ENCODE measurements around the gene WNT4. TPM values are rescaled to one million over a fixed set of nuclear protein-coding genes. Genes with fewer than 3 reads are reported as not detected.
A peak's percentile ranks its signal among the peaks of the same experiment; 100 is the strongest.

WNT4 gene
- total RNA-seq, 1 experiment from 2014 or later: 0.92 TPM

DNA sequence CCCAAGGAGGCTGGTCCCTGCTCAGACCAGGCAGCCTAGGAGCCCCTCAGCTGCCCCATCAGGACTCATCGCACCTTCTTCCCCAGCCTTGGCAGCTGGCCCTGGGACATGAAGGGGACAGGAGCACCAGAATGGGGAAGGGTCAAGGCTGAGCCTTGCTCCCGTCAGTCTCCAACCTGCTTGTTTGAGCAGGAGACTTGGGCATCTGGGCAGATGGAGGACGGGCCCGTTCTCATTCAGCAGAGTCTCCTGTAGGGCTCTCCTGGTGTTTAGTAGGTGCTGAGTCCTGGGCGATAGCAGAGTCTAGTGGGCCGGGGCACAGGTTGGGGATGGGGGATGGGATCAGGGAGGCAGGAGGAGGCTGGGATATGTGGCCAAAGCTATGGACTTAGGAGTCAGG lies 47.4 kb upstream of the WNT4 start:
- intact Hi-C loops (cut with micrococcal nuclease; ENCODE audit: unreplicated experiment) (no loop called here), in situ Hi-C loops (cut with HindIII; ENCODE audit: low pct_unique_long_range_greater_than_20kb, low sequenced_read_pairs) (no loop called here)
- CTCF ChIA-PET: no interaction called here
- no peak overlapping the region for H3K27ac ChIP-seq (ENCODE audit: low read length)
- H3K9me3 ChIP-seq (ENCODE audit: control insufficient read depth, insufficient read depth, low read depth, low read length): no peaks in the 10 kb centered on the region
- DNase-seq (ENCODE audit: low read depth, low spot score) (no peak), ATAC-seq (no peak)
- no peaks in the 10 kb centered on the region for H3K36me3 ChIP-seq (ENCODE audit: control insufficient read depth, insufficient read depth, low read length)
- no peaks in the 10 kb centered on the region for H3K4me1 ChIP-seq (ENCODE audit: control insufficient read depth, insufficient read depth, low read length)
- BruUV-seq (replicated peaks): no TSS peak
- POLR2A ChIA-PET: no interaction called here
- H3K4me3 ChIP-seq (ENCODE audit: low read depth in 2 of 2, low read length in 2 of 2): no peak overlapping the region
- no peaks in the 10 kb centered on the region for H3K27me3 ChIP-seq (ENCODE audit: control insufficient read depth, insufficient read depth, low read length)
- TF ChIP-seq SIN3A (IDR thresholded peaks at IDR 0.05; ENCODE audit: borderline replicate concordance, insufficient read depth, low read depth, low read length) (no peak), POLR2AphosphoS5 (IDR thresholded peaks at IDR 0.05; ENCODE audit: low read depth, low read length) (no peak), TCF7L2 (IDR thresholded peaks at IDR 0.05; ENCODE audit: low read depth, low read length) (no peak)
- TF ChIP-seq, protein P1, sequence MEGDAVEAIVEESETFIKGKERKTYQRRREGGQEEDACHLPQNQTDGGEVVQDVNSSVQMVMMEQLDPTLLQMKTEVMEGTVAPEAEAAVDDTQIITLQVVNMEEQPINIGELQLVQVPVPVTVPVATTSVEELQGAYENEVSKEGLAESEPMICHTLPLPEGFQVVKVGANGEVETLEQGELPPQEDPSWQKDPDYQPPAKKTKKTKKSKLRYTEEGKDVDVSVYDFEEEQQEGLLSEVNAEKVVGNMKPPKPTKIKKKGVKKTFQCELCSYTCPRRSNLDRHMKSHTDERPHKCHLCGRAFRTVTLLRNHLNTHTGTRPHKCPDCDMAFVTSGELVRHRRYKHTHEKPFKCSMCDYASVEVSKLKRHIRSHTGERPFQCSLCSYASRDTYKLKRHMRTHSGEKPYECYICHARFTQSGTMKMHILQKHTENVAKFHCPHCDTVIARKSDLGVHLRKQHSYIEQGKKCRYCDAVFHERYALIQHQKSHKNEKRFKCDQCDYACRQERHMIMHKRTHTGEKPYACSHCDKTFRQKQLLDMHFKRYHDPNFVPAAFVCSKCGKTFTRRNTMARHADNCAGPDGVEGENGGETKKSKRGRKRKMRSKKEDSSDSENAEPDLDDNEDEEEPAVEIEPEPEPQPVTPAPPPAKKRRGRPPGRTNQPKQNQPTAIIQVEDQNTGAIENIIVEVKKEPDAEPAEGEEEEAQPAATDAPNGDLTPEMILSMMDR (IDR thresholded peaks at IDR 0.05): no peak
- TF ChIP-seq, protein P2, sequence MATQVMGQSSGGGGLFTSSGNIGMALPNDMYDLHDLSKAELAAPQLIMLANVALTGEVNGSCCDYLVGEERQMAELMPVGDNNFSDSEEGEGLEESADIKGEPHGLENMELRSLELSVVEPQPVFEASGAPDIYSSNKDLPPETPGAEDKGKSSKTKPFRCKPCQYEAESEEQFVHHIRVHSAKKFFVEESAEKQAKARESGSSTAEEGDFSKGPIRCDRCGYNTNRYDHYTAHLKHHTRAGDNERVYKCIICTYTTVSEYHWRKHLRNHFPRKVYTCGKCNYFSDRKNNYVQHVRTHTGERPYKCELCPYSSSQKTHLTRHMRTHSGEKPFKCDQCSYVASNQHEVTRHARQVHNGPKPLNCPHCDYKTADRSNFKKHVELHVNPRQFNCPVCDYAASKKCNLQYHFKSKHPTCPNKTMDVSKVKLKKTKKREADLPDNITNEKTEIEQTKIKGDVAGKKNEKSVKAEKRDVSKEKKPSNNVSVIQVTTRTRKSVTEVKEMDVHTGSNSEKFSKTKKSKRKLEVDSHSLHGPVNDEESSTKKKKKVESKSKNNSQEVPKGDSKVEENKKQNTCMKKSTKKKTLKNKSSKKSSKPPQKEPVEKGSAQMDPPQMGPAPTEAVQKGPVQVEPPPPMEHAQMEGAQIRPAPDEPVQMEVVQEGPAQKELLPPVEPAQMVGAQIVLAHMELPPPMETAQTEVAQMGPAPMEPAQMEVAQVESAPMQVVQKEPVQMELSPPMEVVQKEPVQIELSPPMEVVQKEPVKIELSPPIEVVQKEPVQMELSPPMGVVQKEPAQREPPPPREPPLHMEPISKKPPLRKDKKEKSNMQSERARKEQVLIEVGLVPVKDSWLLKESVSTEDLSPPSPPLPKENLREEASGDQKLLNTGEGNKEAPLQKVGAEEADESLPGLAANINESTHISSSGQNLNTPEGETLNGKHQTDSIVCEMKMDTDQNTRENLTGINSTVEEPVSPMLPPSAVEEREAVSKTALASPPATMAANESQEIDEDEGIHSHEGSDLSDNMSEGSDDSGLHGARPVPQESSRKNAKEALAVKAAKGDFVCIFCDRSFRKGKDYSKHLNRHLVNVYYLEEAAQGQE (IDR thresholded peaks at IDR 0.05; ENCODE audit: insufficient read depth in 1 of 2, low read depth in 2 of 2, low read length in 1 of 2): no peak

DNA sequence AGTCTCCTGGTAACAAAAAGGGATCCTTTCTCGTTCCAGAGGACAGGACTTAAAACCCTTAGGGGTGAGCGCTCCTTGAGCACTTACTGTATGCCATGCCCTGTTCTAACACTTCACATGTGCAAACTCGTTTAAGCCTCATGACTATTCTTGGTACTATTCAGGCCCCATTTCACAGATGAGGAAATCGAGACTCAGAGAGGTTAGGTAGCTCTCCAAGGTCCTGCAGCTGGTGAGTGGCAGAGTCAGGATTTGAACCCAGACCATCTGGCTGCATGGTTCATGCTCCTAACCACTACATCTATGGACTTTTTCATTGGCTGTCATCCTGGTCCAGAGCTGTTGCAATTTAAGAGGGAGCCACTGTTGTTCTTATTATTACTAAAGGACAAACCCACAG lies 46.7 kb upstream of the WNT4 start:
- Histone ChIP-seq H3K27me3 (ENCODE audit: control insufficient read depth, insufficient read depth, low read length) (no peaks in the 10 kb centered on the region), H3K4me1 (ENCODE audit: control insufficient read depth, insufficient read depth, low read length) (no peaks in the 10 kb centered on the region), H3K9me3 (ENCODE audit: control insufficient read depth, insufficient read depth, low read depth, low read length) (no peaks in the 10 kb centered on the region), H3K27ac (ENCODE audit: low read length) (no peak overlapping the region), H3K4me3 (ENCODE audit: low read depth in 2 of 2, low read length in 2 of 2) (no peak overlapping the region), H3K36me3 (ENCODE audit: control insufficient read depth, insufficient read depth, low read length) (no peaks in the 10 kb centered on the region)
- CTCF ChIA-PET: no interaction called here
- POLR2A ChIA-PET: no interaction called here
- TF ChIP-seq, protein P1 (IDR thresholded peaks at IDR 0.05): no peak
- TF ChIP-seq, protein P2 (IDR thresholded peaks at IDR 0.05; ENCODE audit: insufficient read depth in 1 of 2, low read depth in 2 of 2, low read length in 1 of 2): peak; percentile 59 to 77; a peak in 2 of 4 replicates
- no TSS peak for BruUV-seq (replicated peaks)
- in situ Hi-C loops (cut with HindIII; ENCODE audit: low pct_unique_long_range_greater_than_20kb, low sequenced_read_pairs): no loop called here
- no peak for DNase-seq (ENCODE audit: low read depth, low spot score)
- no peak for ATAC-seq
- intact Hi-C loops (cut with micrococcal nuclease; ENCODE audit: unreplicated experiment): no loop called here
